DND-41 (cell line): ENCODE data around the gene TNIK.

Experiments
- ATAC-seq: fragments of 200-7000 bp; cut with Tn5 transposase; 3 replicates; pipeline ENCODE4 v1.9.1; 2021; ENCODE audit warnings: low read depth; ENCODE audit not compliant: insufficient read depth
- DNase-seq: peaks from one replicate; pipeline ENCODE4 v3.0.0-alpha.2; 2020
- H2AFZ ChIP-seq: 2 replicates; pipeline ENCODE4 v1.6.0; 2012; ENCODE audit warnings: low read depth, low read length
- H3K27ac ChIP-seq: 2 replicates; pipeline ENCODE4 v1.5.1; 2012; ENCODE audit warnings: low read length, inconsistent platforms
- H3K27me3 ChIP-seq: fragments of 200-600 bp; sonication (generic); 2 replicates; pipeline ENCODE4 v1.6.0; 2012; ENCODE audit warnings: low read length, mild to moderate bottlenecking, inconsistent platforms; ENCODE audit not compliant: insufficient read depth, poor library complexity
- H3K36me3 ChIP-seq: 2 replicates; pipeline ENCODE4 v1.5.1; 2012; ENCODE audit warnings: low read length, inconsistent platforms; ENCODE audit not compliant: insufficient read depth
- H3K4me1 ChIP-seq: 2 replicates; pipeline ENCODE4 v1.5.1; 2012; ENCODE audit warnings: mild to moderate bottlenecking, low read length; ENCODE audit not compliant: insufficient read depth
- H3K4me2 ChIP-seq: 2 replicates; pipeline ENCODE4 v1.6.0; 2012; ENCODE audit warnings: mild to moderate bottlenecking, moderate library complexity, low read length, inconsistent platforms; ENCODE audit not compliant: insufficient read depth
- H3K4me3 ChIP-seq, 2 experiments: fragments of 200-600 bp in 1 of 2; shearing (Covaris generic) in 1 of 2; 2 replicates each; pipeline ENCODE4 v1.5.1; 2012 to 2016; ENCODE audit warnings: inconsistent platforms in 2 of 2, low read length in 2 of 2, mild to moderate bottlenecking in 2 of 2, low read depth in 1 of 2, moderate library complexity in 1 of 2
- H3K79me2 ChIP-seq: 2 replicates; pipeline ENCODE4 v1.6.0; 2012; ENCODE audit warnings: low read length, inconsistent platforms; ENCODE audit not compliant: insufficient read depth
- H3K9ac ChIP-seq: 2 replicates; pipeline ENCODE4 v1.6.0; 2012; ENCODE audit warnings: low read depth, mild to moderate bottlenecking, inconsistent platforms, low read length, moderate library complexity
- H3K9me3 ChIP-seq: 2 replicates; pipeline ENCODE4 v1.5.1; 2012; ENCODE audit warnings: low read length, moderate library complexity, mild to moderate bottlenecking, inconsistent platforms; ENCODE audit not compliant: insufficient read depth, severe bottlenecking
- H4K20me1 ChIP-seq: 2 replicates; pipeline ENCODE4 v1.6.0; 2012; ENCODE audit warnings: low read length; ENCODE audit not compliant: insufficient read depth
- EZH2 ChIP-seq: IDR thresholded peaks from 3 replicates; pipeline ENCODE4 v1.6.1; 2012; ENCODE audit warnings: borderline replicate concordance, low read depth, mild to moderate bottlenecking, moderate library complexity, low read length, inconsistent platforms; ENCODE audit not compliant: severe bottlenecking
- TF ChIP-seq, protein P1 (sequence below): IDR thresholded peaks from 2 replicates; pipeline ENCODE4 v1.5.1; 2012; ENCODE audit warnings: borderline replicate concordance, low read length, moderate library complexity, mild to moderate bottlenecking; ENCODE audit not compliant: poor library complexity, severe bottlenecking; ENCODE audit errors: extremely low read depth

The TNIK gene

DNA sequence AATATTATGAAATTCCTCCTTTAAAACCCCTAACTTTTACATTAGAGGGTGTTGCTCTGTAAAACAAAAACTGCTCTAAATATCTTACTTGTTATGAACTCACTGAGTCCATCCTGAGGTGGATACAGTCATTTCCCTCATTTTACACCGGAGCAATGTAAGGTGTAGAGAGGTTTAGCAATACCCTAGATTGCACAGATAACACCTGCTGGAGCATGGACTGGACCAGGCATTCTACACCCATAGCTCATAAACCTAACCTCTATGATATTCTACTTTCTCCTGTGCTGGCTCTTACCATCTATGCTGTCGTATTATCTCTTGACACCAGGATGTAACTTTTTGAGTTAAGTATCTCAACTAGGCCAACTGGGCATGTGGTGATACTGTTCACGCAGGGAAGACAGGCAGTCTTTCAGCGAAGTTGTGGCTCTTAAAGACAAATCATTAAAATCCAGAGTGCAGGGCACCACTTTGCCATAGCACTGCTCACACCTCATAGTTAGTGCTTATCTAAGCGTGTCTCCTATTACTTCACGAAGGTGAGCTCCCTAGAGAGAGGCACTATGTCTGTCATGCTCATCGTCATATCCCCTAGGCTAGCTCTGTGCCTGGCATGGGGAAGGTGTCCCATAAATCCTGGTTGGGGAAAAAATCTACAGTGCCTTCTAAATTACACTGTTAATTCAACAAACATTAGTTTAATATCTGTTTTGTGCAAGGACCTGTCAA is 333.6 kb downstream of the TNIK start:
- Histone ChIP-seq H3K79me2 (no peaks in the 10 kb centered on the region), H3K4me1 (no peaks in the 10 kb centered on the region), H3K9ac (no peak overlapping the region), H3K36me3 (no peaks in the 10 kb centered on the region), H3K4me3 (no peak overlapping the region), H3K27ac (no peak overlapping the region), H4K20me1 (no peaks in the 10 kb centered on the region), H2AFZ (no peak overlapping the region), H3K27me3 (no peaks in the 10 kb centered on the region), H3K4me2 (no peak overlapping the region), H3K9me3 (no peaks in the 10 kb centered on the region)
- DNase-seq: no peak
- ATAC-seq: no peak
- TF ChIP-seq, protein P1, sequence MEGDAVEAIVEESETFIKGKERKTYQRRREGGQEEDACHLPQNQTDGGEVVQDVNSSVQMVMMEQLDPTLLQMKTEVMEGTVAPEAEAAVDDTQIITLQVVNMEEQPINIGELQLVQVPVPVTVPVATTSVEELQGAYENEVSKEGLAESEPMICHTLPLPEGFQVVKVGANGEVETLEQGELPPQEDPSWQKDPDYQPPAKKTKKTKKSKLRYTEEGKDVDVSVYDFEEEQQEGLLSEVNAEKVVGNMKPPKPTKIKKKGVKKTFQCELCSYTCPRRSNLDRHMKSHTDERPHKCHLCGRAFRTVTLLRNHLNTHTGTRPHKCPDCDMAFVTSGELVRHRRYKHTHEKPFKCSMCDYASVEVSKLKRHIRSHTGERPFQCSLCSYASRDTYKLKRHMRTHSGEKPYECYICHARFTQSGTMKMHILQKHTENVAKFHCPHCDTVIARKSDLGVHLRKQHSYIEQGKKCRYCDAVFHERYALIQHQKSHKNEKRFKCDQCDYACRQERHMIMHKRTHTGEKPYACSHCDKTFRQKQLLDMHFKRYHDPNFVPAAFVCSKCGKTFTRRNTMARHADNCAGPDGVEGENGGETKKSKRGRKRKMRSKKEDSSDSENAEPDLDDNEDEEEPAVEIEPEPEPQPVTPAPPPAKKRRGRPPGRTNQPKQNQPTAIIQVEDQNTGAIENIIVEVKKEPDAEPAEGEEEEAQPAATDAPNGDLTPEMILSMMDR: no peak
- no peak for TF ChIP-seq EZH2

DNA sequence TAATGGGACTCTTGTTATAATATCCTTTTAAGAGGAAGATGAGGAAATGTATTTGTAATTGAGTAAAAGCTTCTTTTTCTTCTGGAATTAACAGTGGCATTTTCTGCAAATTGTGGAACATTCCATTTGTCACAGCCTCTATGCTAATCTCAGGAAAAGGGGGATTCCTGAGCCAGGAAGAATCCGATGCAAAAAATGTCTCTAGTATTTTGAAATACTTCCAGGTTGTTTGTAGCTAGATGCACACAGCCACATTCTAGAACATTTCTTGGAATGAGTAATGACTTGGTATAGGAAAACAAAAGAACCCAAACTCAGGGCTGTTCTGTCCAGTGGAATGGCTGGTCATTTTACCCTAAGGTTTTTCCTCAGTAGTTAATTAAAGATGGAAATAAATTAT is 335.2 kb downstream of the TNIK start:
- H3K27me3 ChIP-seq: no peaks in the 10 kb centered on the region
- DNase-seq (no peak), ATAC-seq (no peak)
- no peak overlapping the region for H3K4me2 ChIP-seq
- H3K36me3 ChIP-seq: no peaks in the 10 kb centered on the region
- H3K79me2 ChIP-seq: no peaks in the 10 kb centered on the region
- H4K20me1 ChIP-seq: no peaks in the 10 kb centered on the region
- H3K9me3 ChIP-seq: no peaks in the 10 kb centered on the region
- H3K4me3 ChIP-seq: no peak overlapping the region
- H3K27ac ChIP-seq: no peak overlapping the region
- no peak overlapping the region for H3K9ac ChIP-seq
- TF ChIP-seq EZH2: no peak
- TF ChIP-seq, protein P1: no peak
- no peaks in the 10 kb centered on the region for H3K4me1 ChIP-seq
- H2AFZ ChIP-seq: no peak overlapping the region

DNA sequence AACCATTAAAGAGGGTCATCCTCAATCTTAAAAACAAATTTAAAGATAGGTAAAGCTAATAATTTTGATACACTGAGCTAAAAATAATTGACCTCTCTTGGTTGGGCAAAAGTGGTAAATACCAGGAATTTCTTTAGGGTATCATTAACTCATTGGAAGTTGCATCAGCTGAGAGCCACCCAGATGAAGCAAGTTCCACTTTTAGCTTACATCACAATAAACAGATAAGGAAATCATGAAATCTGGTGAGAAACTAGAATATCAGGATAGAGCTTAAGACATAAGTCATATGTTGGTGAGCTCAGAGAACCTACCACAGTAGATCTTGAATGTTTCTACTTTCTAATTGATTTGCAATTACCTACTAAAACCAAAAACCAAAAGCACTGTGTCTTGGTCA is 336.3 kb downstream of the TNIK start:
- Histone ChIP-seq H3K36me3 (no peaks in the 10 kb centered on the region), H2AFZ (no peak overlapping the region), H3K9ac (no peak overlapping the region), H3K27me3 (no peaks in the 10 kb centered on the region), H3K79me2 (no peaks in the 10 kb centered on the region), H3K4me2 (no peak overlapping the region), H3K4me3 (no peak overlapping the region), H3K4me1 (no peaks in the 10 kb centered on the region), H4K20me1 (no peaks in the 10 kb centered on the region), H3K9me3 (no peaks in the 10 kb centered on the region), H3K27ac (no peak overlapping the region)
- ATAC-seq: no peak
- DNase-seq: no peak
- no peak for TF ChIP-seq EZH2
- TF ChIP-seq, protein P1: no peak
